Uterus (tissue), 2 donors: ENCODE data around the gene ARID3C.
A peak's percentile ranks its signal among the peaks of the same experiment; 100 is the strongest.

Experiments
- POLR2A ChIP-seq, 2 donors: fragments of 450-650 bp; IDR thresholded peaks; one replicate each; pipeline ENCODE4 v1.6.1; 2016; ENCODE audit warnings: antibody characterized with exemption in 2 of 2, mild to moderate bottlenecking in 1 of 2, moderate library complexity in 1 of 2
- TF ChIP-seq, protein P1 (sequence below), 4 experiments: fragments of 200-600 bp in 2 of 4; fragments of 450-650 bp in 2 of 4; sonication (generic) in 2 of 4; IDR thresholded peaks; one replicate each; pipeline ENCODE4 v1.5.1; 2016 to 2019; ENCODE audit warnings: antibody characterized with exemption in 4 of 4, mild to moderate bottlenecking in 2 of 4, moderate library complexity in 1 of 4

DNA sequence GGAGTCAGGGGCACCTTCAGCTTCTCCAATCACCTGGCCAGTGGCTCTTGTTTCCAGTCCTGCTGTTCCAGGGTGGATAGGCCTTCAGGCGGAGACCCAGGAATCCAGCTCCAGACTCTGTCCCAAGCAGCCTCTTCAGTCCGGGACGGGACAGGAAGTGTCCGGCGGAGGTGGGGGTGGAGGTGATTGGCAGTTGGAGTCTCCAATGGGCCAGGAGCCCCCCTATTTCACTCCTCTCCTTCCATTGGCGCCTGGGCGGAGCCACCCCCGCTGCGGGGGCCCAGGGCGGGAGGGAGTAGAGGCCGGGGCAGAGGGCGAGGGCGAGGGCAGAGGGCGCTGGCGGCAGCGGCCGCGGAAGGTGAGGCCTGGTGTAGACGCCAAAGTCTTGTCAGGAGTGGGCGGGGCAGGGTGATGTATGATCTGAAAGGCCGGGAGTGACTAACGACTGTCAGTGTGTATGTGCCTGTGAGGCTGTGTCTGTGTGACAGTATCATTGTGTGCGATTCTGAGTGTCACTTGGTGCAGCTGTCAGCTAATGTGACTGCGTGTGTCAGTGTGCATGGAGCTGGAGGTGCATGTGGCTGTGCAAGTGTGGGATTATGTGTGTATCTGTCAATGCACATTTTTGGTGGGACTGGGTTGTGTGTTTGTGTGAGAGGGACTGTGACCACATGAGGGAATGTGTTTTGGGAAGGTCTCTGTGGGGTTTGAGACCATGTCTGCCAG lies 23.2 kb upstream of the ARID3C start, which contains the start of gene IL11RA:
- TF ChIP-seq, protein P1, sequence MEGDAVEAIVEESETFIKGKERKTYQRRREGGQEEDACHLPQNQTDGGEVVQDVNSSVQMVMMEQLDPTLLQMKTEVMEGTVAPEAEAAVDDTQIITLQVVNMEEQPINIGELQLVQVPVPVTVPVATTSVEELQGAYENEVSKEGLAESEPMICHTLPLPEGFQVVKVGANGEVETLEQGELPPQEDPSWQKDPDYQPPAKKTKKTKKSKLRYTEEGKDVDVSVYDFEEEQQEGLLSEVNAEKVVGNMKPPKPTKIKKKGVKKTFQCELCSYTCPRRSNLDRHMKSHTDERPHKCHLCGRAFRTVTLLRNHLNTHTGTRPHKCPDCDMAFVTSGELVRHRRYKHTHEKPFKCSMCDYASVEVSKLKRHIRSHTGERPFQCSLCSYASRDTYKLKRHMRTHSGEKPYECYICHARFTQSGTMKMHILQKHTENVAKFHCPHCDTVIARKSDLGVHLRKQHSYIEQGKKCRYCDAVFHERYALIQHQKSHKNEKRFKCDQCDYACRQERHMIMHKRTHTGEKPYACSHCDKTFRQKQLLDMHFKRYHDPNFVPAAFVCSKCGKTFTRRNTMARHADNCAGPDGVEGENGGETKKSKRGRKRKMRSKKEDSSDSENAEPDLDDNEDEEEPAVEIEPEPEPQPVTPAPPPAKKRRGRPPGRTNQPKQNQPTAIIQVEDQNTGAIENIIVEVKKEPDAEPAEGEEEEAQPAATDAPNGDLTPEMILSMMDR (IDR thresholded peaks at IDR 0.05): no peak
- peak in 1 of 2 donors; percentile 40 for TF ChIP-seq POLR2A (IDR thresholded peaks at IDR 0.05)
